Measurements from ENCODE around the gene SPPL2A.

DNA sequence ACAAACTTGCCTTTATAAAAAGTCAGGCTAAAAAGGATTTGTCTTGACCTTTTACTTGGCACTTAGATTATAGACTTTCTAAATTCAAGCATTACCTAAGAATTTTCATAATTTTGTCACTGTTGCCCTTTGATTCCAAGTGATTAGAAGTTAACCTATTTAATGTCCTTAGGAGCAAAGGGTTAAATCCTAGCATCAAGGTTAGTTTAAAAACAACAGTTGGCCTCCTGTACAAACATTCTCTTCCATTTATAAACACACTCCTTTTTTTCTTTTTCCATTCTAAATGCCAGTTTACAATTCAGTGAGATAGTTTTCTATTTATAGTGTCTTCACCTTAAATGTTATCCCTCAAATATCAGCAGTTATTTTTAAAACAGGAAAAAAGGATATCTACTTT lies 18.4 kb upstream of the SPPL2A start:
- TF ChIP-seq, protein P1, sequence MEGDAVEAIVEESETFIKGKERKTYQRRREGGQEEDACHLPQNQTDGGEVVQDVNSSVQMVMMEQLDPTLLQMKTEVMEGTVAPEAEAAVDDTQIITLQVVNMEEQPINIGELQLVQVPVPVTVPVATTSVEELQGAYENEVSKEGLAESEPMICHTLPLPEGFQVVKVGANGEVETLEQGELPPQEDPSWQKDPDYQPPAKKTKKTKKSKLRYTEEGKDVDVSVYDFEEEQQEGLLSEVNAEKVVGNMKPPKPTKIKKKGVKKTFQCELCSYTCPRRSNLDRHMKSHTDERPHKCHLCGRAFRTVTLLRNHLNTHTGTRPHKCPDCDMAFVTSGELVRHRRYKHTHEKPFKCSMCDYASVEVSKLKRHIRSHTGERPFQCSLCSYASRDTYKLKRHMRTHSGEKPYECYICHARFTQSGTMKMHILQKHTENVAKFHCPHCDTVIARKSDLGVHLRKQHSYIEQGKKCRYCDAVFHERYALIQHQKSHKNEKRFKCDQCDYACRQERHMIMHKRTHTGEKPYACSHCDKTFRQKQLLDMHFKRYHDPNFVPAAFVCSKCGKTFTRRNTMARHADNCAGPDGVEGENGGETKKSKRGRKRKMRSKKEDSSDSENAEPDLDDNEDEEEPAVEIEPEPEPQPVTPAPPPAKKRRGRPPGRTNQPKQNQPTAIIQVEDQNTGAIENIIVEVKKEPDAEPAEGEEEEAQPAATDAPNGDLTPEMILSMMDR (IDR thresholded peaks at IDR 0.05), result no peak
- TF ChIP-seq POLR2AphosphoS5 (IDR thresholded peaks at IDR 0.05) (no peak), POLR2A (IDR thresholded peaks at IDR 0.05) (no peak)
